ENCODE results near the gene MYO16.

The MYO16 gene

DNA sequence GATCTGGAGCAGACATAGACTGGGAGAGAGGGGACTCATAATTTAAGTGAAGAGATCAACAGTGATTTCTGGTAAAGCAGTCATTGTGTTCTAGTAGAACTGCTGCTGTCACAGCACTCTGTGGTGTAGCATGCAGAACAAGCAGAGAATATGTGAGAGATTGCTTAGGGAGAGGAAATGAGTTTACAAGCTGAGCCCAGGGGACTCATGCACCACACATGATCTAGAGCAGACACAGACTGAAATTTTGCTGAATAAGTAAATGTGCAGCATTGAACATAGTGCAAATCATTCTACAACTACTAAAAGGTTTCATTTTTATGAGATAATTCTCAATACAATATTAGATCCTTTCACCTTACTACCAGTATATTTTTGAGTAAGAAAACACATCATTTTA lies 125.7 kb downstream of the MYO16 start:
- Histone ChIP-seq H3K9ac (ENCODE audit: low read length) (no peak overlapping the region), H3K9me3 (ENCODE audit: insufficient read depth, low read length) (no peaks in the 10 kb centered on the region), H3K36me3 (ENCODE audit: low read length) (no peaks in the 10 kb centered on the region), H3K27ac (ENCODE audit: low read depth, low read length) (no peak overlapping the region), H3K9me2 (replicated peaks; ENCODE audit: insufficient read depth, low read length) (no peaks in the 10 kb centered on the region), H3K4me2 (ENCODE audit: low read depth, low read length, poor library complexity, severe bottlenecking) (no peak overlapping the region), H3F3A (ENCODE audit: insufficient read depth) (no peaks in the 10 kb centered on the region), H3K27me3 (ENCODE audit: low read length) (no peaks in the 10 kb centered on the region), H3K4me3 (ENCODE audit: insufficient read depth, low read length, poor library complexity, severe bottlenecking) (no peak overlapping the region), H2AFZ (ENCODE audit: low read depth, low read length, severe bottlenecking) (no peak overlapping the region), H3K79me2 (ENCODE audit: insufficient read depth, low read length) (no peaks in the 10 kb centered on the region), H4K20me1 (ENCODE audit: low read depth, low read length) (no peaks in the 10 kb centered on the region)
- TF ChIP-seq EZH2phosphoT487 (conservative IDR thresholded peaks at IDR 0.05; ENCODE audit: low read length) (no peak), CTCF (IDR thresholded peaks at IDR 0.05; ENCODE audit: insufficient read depth, low read length, poor library complexity, severe bottlenecking) (no peak)

- Histone ChIP-seq H3K36me3 (ENCODE audit: low read length) (no peaks in the 10 kb centered on the region), H3K27me3 (ENCODE audit: low read length) (no peaks in the 10 kb centered on the region), H3K4me3 (ENCODE audit: insufficient read depth, low read length, poor library complexity, severe bottlenecking) (no peak overlapping the region), H3K9me3 (ENCODE audit: insufficient read depth, low read length) (no peaks in the 10 kb centered on the region), H3F3A (ENCODE audit: insufficient read depth) (no peaks in the 10 kb centered on the region), H3K4me2 (ENCODE audit: low read depth, low read length, poor library complexity, severe bottlenecking) (no peak overlapping the region), H4K20me1 (ENCODE audit: low read depth, low read length) (no peaks in the 10 kb centered on the region), H3K27ac (ENCODE audit: low read depth, low read length) (no peak overlapping the region), H3K9ac (ENCODE audit: low read length) (no peak overlapping the region), H3K9me2 (replicated peaks; ENCODE audit: insufficient read depth, low read length) (no peaks in the 10 kb centered on the region), H2AFZ (ENCODE audit: low read depth, low read length, severe bottlenecking) (no peak overlapping the region), H3K79me2 (ENCODE audit: insufficient read depth, low read length) (no peaks in the 10 kb centered on the region)
- TF ChIP-seq EZH2phosphoT487 (conservative IDR thresholded peaks at IDR 0.05; ENCODE audit: low read length) = no peak
- no peak for TF ChIP-seq CTCF (IDR thresholded peaks at IDR 0.05; ENCODE audit: insufficient read depth, low read length, poor library complexity, severe bottlenecking)
These were observed 130.7 kb downstream of the MYO16 start for GRCh38 chr13:108760129-108760528.

GRCh38 chr13:108760541-108760940 lies 131.1 kb downstream of the MYO16 start:
- Histone ChIP-seq H3K9me2 (replicated peaks; ENCODE audit: insufficient read depth, low read length) (no peaks in the 10 kb centered on the region), H3K9ac (ENCODE audit: low read length) (no peak overlapping the region), H3K79me2 (ENCODE audit: insufficient read depth, low read length) (no peaks in the 10 kb centered on the region), H3K27me3 (ENCODE audit: low read length) (no peaks in the 10 kb centered on the region), H3K9me3 (ENCODE audit: insufficient read depth, low read length) (no peaks in the 10 kb centered on the region), H4K20me1 (ENCODE audit: low read depth, low read length) (no peaks in the 10 kb centered on the region), H3K36me3 (ENCODE audit: low read length) (no peaks in the 10 kb centered on the region), H3K4me3 (ENCODE audit: insufficient read depth, low read length, poor library complexity, severe bottlenecking) (no peak overlapping the region), H2AFZ (ENCODE audit: low read depth, low read length, severe bottlenecking) (no peak overlapping the region), H3K4me2 (ENCODE audit: low read depth, low read length, poor library complexity, severe bottlenecking) (no peak overlapping the region), H3K27ac (ENCODE audit: low read depth, low read length) (no peak overlapping the region), H3F3A (ENCODE audit: insufficient read depth) (no peaks in the 10 kb centered on the region)
- TF ChIP-seq EZH2phosphoT487 (conservative IDR thresholded peaks at IDR 0.05; ENCODE audit: low read length) (no peak), CTCF (IDR thresholded peaks at IDR 0.05; ENCODE audit: insufficient read depth, low read length, poor library complexity, severe bottlenecking) (no peak)
